Parathyroid adenoma (tissue), 2 donors: ENCODE measurements around the gene ABO.

Source experiments
- H2AFZ ChIP-seq: fragments of 300-600 bp; sonication (generic); one replicate; pipeline ENCODE4 v1.7.0; 2017; ENCODE audit warnings: antibody characterized with exemption, mild to moderate bottlenecking
- H3K27ac ChIP-seq: fragments of 300-600 bp; sonication (generic); one replicate; pipeline ENCODE4 v1.7.0; 2017
- H3K27me3 ChIP-seq: fragments of 300-600 bp; sonication (generic); one replicate; pipeline ENCODE4 v1.7.0; 2017; ENCODE audit warnings: low read length; ENCODE audit not compliant: control insufficient read depth, insufficient read depth
- H3K36me3 ChIP-seq: fragments of 300-600 bp; sonication (generic); one replicate; pipeline ENCODE4 v1.7.0; 2017; ENCODE audit warnings: low read length; ENCODE audit not compliant: control insufficient read depth, insufficient read depth
- H3K4me1 ChIP-seq: fragments of 300-600 bp; sonication (generic); one replicate; pipeline ENCODE4 v1.7.0; 2017; ENCODE audit warnings: control low read depth
- H3K4me2 ChIP-seq: fragments of 300-600 bp; sonication (generic); one replicate; pipeline ENCODE4 v1.7.0; 2017; ENCODE audit warnings: low read length
- H3K4me3 ChIP-seq: fragments of 300-600 bp; sonication (generic); one replicate; pipeline ENCODE4 v1.7.0; 2017; ENCODE audit warnings: low read depth, low read length
- H3K79me2 ChIP-seq: fragments of 300-600 bp; sonication (generic); one replicate; pipeline ENCODE4 v1.7.0; 2017; ENCODE audit warnings: control low read depth
- H3K9ac ChIP-seq: fragments of 300-600 bp; sonication (generic); one replicate; pipeline ENCODE4 v1.7.0; 2017; ENCODE audit warnings: mild to moderate bottlenecking
- H3K9me3 ChIP-seq: fragments of 300-600 bp; sonication (generic); one replicate; pipeline ENCODE4 v1.7.0; 2017; ENCODE audit warnings: low read length; ENCODE audit not compliant: control insufficient read depth
- TF ChIP-seq, protein P1 (sequence below): fragments of 300-600 bp; sonication (generic); IDR thresholded peaks from one replicate; pipeline ENCODE4 v1.7.0; 2017; ENCODE audit warnings: antibody characterized with exemption, mild to moderate bottlenecking
- donor health status: primary hyperparathyroidism.

ABO gene

DNA sequence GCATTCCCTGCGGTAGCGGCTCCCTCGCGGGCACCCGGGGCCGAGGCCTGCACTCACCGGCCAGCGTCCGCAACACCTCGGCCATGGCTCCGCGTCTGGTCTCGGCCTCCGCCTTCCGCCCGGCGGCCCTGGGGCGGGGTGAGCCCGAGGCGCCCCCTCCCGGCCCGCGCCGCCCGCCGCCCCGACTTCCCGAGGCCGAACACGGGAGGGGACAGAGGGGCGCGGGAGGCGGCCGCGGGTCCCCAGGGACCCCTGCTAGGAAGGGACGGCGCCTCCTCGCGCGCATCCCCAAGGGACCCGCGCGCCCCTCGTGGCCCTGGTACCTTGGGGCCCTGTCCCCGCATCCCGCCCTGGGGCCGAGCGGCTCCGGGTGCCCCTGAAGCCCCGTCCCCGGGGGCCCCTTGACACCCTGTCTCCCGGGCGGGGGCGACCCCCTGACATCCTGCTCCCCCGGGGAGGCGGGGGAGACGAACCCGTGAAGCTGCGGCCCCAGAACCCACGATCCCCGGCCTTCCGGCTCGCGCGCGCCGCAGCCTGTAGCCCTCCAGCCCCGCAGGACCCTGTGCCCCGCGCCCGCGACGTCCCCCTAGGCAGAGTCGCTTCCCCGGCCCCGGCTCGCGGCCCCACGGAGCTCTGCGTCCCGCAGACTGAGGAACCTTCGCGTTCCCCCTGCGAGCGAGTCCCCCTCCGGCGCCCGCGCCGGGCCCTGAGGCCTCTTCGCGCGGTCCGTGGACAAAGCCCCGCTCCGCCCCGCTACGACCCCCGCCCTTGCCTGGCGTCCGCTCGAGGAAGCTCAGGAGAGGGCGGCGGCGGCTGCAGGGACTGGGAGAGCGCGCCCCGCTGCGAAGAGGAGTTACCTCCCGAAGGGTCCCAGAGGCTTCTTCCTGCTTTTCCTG, at the start of gene ABO:
Gene ABO, minus strand, starts transcription at position 97 of the 896 bp plus-strand sequence.
- peak within 1 kb of the TSS; percentile 88 for H3K9ac ChIP-seq
- H3K27ac ChIP-seq: peak within 1 kb of the TSS; percentile 11
- H3K36me3 ChIP-seq: no peaks in the 10 kb centered on the region
- H2AFZ ChIP-seq: peak within 1 kb of the TSS; percentile 93
- peaks cover 2% of the 10 kb centered on the region for H3K4me1 ChIP-seq
- no peaks in the 10 kb centered on the region for H3K79me2 ChIP-seq
- no peaks in the 10 kb centered on the region for H3K9me3 ChIP-seq
- peak within 1 kb of the TSS; percentile 96 for H3K4me2 ChIP-seq
- no peaks in the 10 kb centered on the region for H3K27me3 ChIP-seq
- H3K4me3 ChIP-seq: peak within 1 kb of the TSS; percentile 82
- TF ChIP-seq, protein P1, sequence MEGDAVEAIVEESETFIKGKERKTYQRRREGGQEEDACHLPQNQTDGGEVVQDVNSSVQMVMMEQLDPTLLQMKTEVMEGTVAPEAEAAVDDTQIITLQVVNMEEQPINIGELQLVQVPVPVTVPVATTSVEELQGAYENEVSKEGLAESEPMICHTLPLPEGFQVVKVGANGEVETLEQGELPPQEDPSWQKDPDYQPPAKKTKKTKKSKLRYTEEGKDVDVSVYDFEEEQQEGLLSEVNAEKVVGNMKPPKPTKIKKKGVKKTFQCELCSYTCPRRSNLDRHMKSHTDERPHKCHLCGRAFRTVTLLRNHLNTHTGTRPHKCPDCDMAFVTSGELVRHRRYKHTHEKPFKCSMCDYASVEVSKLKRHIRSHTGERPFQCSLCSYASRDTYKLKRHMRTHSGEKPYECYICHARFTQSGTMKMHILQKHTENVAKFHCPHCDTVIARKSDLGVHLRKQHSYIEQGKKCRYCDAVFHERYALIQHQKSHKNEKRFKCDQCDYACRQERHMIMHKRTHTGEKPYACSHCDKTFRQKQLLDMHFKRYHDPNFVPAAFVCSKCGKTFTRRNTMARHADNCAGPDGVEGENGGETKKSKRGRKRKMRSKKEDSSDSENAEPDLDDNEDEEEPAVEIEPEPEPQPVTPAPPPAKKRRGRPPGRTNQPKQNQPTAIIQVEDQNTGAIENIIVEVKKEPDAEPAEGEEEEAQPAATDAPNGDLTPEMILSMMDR: peak; percentile 13

DNA sequence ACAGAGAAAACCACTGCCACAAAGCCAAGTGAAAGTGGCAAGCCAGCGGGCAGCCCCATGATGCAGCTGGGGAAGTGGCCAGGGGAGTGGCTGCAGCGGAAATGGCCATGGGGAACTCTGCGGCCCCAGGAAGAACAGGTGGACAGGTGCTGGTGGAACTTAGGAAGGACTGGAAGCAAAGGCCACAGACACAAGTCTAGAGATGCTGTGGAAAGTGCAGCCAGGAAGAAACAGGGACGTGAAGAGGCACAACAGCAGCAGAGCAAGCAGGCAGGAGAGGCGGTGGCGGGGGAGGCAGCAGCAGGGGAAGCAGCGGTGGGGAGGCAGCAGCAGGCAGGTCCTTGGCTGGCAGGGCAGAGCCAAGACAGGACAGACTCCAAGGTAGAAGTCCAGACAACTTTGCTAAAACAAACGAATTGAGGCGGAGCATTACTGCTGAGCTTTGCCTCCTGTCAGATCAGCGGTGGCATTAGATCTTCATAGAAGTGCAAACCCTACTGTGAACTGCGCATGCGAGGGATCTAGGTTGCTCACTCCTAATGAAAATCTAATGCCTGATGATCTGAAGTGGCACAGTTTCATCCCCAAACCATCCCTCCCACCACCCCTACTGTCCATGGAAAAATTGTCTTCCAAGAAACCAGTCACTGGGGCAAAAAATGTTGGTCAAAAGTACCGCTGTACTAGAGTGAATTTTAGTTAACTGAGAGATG, 49.1 kb upstream of the ABO start:
- Histone ChIP-seq H3K4me3 (no peak overlapping the region), H3K27me3 (no peaks in the 10 kb centered on the region), H3K79me2 (no peaks in the 10 kb centered on the region), H3K4me2 (no peak overlapping the region), H2AFZ (no peak overlapping the region), H3K9me3 (no peaks in the 10 kb centered on the region), H3K4me1 (no peaks in the 10 kb centered on the region), H3K9ac (no peak overlapping the region), H3K27ac (no peak overlapping the region), H3K36me3 (no peaks in the 10 kb centered on the region)
- TF ChIP-seq, protein P1: no peak

DNA sequence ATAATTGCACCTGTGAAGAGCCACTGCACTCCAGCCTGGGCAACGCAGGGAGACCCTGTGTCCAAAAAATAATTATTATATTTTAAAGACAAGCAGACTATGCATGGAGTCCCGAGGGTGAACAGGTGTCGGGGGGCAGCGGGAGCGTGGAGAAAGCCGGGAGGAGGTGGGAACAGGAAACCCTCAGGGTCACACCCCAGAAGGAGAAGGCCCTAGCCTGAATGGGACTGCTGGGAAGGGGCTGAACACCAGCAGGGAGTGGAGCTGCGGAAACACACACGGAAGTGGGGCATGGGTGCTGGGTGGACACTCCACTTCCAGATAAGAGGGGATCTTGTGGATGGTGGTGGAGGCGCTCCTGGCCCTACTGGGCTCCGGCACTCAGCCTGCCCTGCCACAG, 48.2 kb upstream of the ABO start:
- Histone ChIP-seq H3K4me1 (no peaks in the 10 kb centered on the region), H3K27ac (no peak overlapping the region), H3K36me3 (no peaks in the 10 kb centered on the region), H3K4me2 (no peak overlapping the region), H3K79me2 (no peaks in the 10 kb centered on the region), H2AFZ (no peak overlapping the region), H3K27me3 (no peaks in the 10 kb centered on the region), H3K9ac (no peak overlapping the region), H3K4me3 (no peak overlapping the region), H3K9me3 (no peaks in the 10 kb centered on the region)
- TF ChIP-seq, protein P1: no peak

DNA sequence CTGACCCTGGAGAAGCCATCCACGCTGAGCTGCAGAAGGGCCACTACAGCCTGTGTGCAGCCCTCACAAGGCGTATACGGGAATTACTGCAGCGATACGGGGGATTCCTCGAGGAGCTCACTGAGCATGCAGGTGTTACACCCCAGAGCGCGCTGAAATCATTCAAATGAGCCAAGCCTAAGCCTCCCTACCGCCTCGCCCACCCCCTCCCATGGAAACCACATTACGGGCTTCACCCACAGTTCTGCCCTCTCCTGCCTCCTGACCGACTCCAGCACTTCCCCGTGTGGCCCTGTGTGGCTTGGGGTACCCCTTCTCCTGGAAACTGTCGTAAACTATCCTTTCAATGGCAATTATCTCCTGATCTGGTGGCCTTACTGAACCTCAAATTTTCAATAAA, 47.7 kb upstream of the ABO start:
- Histone ChIP-seq H3K36me3 (no peaks in the 10 kb centered on the region), H3K27me3 (no peaks in the 10 kb centered on the region), H3K9ac (no peak overlapping the region), H2AFZ (no peak overlapping the region), H3K27ac (no peak overlapping the region), H3K4me3 (no peak overlapping the region), H3K4me2 (no peak overlapping the region), H3K9me3 (no peaks in the 10 kb centered on the region), H3K79me2 (no peaks in the 10 kb centered on the region), H3K4me1 (no peaks in the 10 kb centered on the region)
- TF ChIP-seq, protein P1: no peak
